Neural progenitor cell (in vitro differentiated cells): ENCODE measurements around the gene DPPA5.

Source experiments
- EZH2phosphoT487 ChIP-seq: fragments of 200-600 bp; sonication (generic); IDR thresholded peaks from 2 replicates; pipeline ENCODE4 v1.6.1; 2017; ENCODE audit warnings: antibody characterized with exemption
- TF ChIP-seq, protein P1 (sequence below): fragments of 200-600 bp; sonication (generic); IDR thresholded peaks from 2 replicates; pipeline ENCODE4 v1.5.1; 2017; ENCODE audit warnings: antibody characterized with exemption, mild to moderate bottlenecking

GRCh38 chr6:73323323-73323722, 30.8 kb downstream of the DPPA5 start:
- TF ChIP-seq EZH2phosphoT487, result no peak
- TF ChIP-seq, protein P1, sequence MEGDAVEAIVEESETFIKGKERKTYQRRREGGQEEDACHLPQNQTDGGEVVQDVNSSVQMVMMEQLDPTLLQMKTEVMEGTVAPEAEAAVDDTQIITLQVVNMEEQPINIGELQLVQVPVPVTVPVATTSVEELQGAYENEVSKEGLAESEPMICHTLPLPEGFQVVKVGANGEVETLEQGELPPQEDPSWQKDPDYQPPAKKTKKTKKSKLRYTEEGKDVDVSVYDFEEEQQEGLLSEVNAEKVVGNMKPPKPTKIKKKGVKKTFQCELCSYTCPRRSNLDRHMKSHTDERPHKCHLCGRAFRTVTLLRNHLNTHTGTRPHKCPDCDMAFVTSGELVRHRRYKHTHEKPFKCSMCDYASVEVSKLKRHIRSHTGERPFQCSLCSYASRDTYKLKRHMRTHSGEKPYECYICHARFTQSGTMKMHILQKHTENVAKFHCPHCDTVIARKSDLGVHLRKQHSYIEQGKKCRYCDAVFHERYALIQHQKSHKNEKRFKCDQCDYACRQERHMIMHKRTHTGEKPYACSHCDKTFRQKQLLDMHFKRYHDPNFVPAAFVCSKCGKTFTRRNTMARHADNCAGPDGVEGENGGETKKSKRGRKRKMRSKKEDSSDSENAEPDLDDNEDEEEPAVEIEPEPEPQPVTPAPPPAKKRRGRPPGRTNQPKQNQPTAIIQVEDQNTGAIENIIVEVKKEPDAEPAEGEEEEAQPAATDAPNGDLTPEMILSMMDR, result no peak
